Brain microvascular endothelial cell (primary cell): ENCODE measurements around the gene ATP8B4.
A peak's percentile ranks its signal among the peaks of the same experiment; 100 is the strongest.
"Not testable (repeated sequence)": the region's sequence is repeated elsewhere in the genome, so short reads cannot be mapped to it uniquely, and the experiment has no call there.

Source experiments
- DNase-seq: peaks from one replicate; pipeline ENCODE4 v3.0.0-alpha.2; 2020
- H3K27ac ChIP-seq: fragments of 250-450 bp; sonication (Bioruptor Pico); 2 replicates; pipeline ENCODE4 v1.5.1; 2020; ENCODE audit warnings: mild to moderate bottlenecking, moderate library complexity
- H3K27me3 ChIP-seq: fragments of 250-450 bp; sonication (Bioruptor Pico); replicated peaks from 2 replicates; pipeline ENCODE4 v1.5.1; 2020; ENCODE audit warnings: mild to moderate bottlenecking
- H3K36me3 ChIP-seq: fragments of 250-450 bp; sonication (Bioruptor Pico); replicated peaks from 2 replicates; pipeline ENCODE4 v1.5.1; 2020; ENCODE audit warnings: mild to moderate bottlenecking
- H3K4me3 ChIP-seq: 2 replicates; pipeline ENCODE4 v1.5.1; 2011; ENCODE audit warnings: low read depth, mild to moderate bottlenecking, control low read depth, low read length, moderate library complexity
- CTCF ChIP-seq: IDR thresholded peaks from 2 replicates; pipeline ENCODE4 v1.5.1; 2011; ENCODE audit warnings: low read depth, mild to moderate bottlenecking, moderate library complexity, low read length, control low read depth, inconsistent platforms; ENCODE audit errors: missing control alignments
- in situ Hi-C: cut with HindIII; loops from 2 replicates; pipeline ENCODE4 v1.10.0; 2017; ENCODE audit warnings: low sequenced_read_pairs, low pct_ligation_motif_present

The ATP8B4 gene

GRCh38 chr15:50137330-50137761, 18.3 kb upstream of the ATP8B4 start:
- no peaks in the 10 kb centered on the region for H3K36me3 ChIP-seq
- DNase-seq, result peak; percentile 70
- TF ChIP-seq CTCF, result no peak
- no peaks in the 10 kb centered on the region for H3K27me3 ChIP-seq
- in situ Hi-C loops, result no loop called here
- peak overlapping the region; percentile 48 for H3K27ac ChIP-seq
- H3K4me3 ChIP-seq, result no peak overlapping the region

GRCh38 chr15:50135031-50135551, 16.1 kb upstream of the ATP8B4 start:
- H3K36me3 ChIP-seq, result no peaks in the 10 kb centered on the region
- peak overlapping the region; percentile 77 for H3K27ac ChIP-seq
- no peak for TF ChIP-seq CTCF
- DNase-seq, result peak; percentile 30
- in situ Hi-C loops, result no loop called here
- no peaks in the 10 kb centered on the region for H3K27me3 ChIP-seq
- no peak overlapping the region for H3K4me3 ChIP-seq

- Histone ChIP-seq H3K27me3 (no peaks in the 10 kb centered on the region), H3K36me3 (no peaks in the 10 kb centered on the region), H3K27ac (peak overlapping the region; percentile 77), H3K4me3 (no peak overlapping the region)
- DNase-seq, result peak; percentile 67
- in situ Hi-C loops, result no loop called here
- no peak for TF ChIP-seq CTCF
Measured at GRCh38 chr15:50134524-50135024, 15.5 kb upstream of the ATP8B4 start.

- H3K36me3 ChIP-seq, H3K27ac ChIP-seq, H3K27me3 ChIP-seq, H3K4me3 ChIP-seq, DNase-seq, in situ Hi-C loops: not testable (repeated sequence)
Measured at GRCh38 chr15:50132251-50132984, 13.4 kb upstream of the ATP8B4 start.

GRCh38 chr15:50131617-50132016, 12.6 kb upstream of the ATP8B4 start:
- TF ChIP-seq CTCF, result no peak
- Histone ChIP-seq H3K27me3 (no peaks in the 10 kb centered on the region), H3K4me3 (no peak overlapping the region), H3K36me3 (no peaks in the 10 kb centered on the region), H3K27ac (no peak overlapping the region)
- no peak for DNase-seq
- in situ Hi-C loops, result no loop called here

GRCh38 chr15:50128266-50128665, 9.2 kb upstream of the ATP8B4 start:
- no peak for DNase-seq
- TF ChIP-seq CTCF, result peak; percentile 30
- no peaks in the 10 kb centered on the region for H3K27me3 ChIP-seq
- in situ Hi-C loops, result no loop called here
- H3K36me3 ChIP-seq, result no peaks in the 10 kb centered on the region
- H3K4me3 ChIP-seq, result no peak overlapping the region
- H3K27ac ChIP-seq, result no peak overlapping the region
